T-helper 17 cell (primary cell): ENCODE measurements around the gene SERPINB4. TPM values are rescaled to one million over a fixed set of nuclear protein-coding genes. Genes with fewer than 3 reads are reported as not detected.
"Not testable (repeated sequence)": the region's sequence is repeated elsewhere in the genome, so short reads cannot be mapped to it uniquely, and the experiment has no call there.

Experiments
- ATAC-seq: fragments of 150-1000 bp; cut with Tn5 transposase; 2 replicates; pipeline ENCODE4 v1.10.0; 2021; ENCODE audit warnings: mild to moderate bottlenecking, moderate library complexity
- DNase-seq, 3 donors: peaks; one replicate each; pipeline versions ENCODE4 v3.0.0 to v3.0.0-alpha.2; 2020 to 2021
- H3K9me3 ChIP-seq: one replicate; pipeline ENCODE4 v1.7.0; 2013; ENCODE audit warnings: low read length, mild to moderate bottlenecking; ENCODE audit not compliant: control insufficient read depth, poor library complexity, severe bottlenecking
- H3K27ac Mint-ChIP-seq: one replicate; pipeline ENCODE4 v1.8.0; 2022; ENCODE audit warnings: mild to moderate bottlenecking, moderate library complexity, mixed read lengths
- H3K27me3 Mint-ChIP-seq: one replicate; pipeline ENCODE4 v1.8.0; 2022; ENCODE audit warnings: mixed read lengths
- H3K36me3 Mint-ChIP-seq: one replicate; pipeline ENCODE4 v1.8.0; 2022; ENCODE audit warnings: low read depth, mixed read lengths
- H3K4me1 Mint-ChIP-seq: one replicate; pipeline ENCODE4 v1.8.0; 2022; ENCODE audit warnings: mild to moderate bottlenecking, mixed read lengths
- H3K4me3 Mint-ChIP-seq: one replicate; pipeline ENCODE4 v1.8.0; 2022; ENCODE audit warnings: mild to moderate bottlenecking, moderate library complexity, mixed read lengths
- total RNA-seq, 4 donors: library from RNA in 2 of 4; stranded (reverse) in 2 of 4; gene quantifications; one replicate each; pipeline ENCODE4 v1.2.3 and lab custom pipeline; 2022 to 2026

The SERPINB4 gene
- not detected for total RNA-seq
- 0 reads per million in 2 donors for total RNA-seq (lab: John Stamatoyannopoulos, UW)

- H3K36me3 Mint-ChIP-seq, H3K27ac Mint-ChIP-seq, H3K27me3 Mint-ChIP-seq, ATAC-seq, DNase-seq, H3K4me3 Mint-ChIP-seq, H3K4me1 Mint-ChIP-seq, H3K9me3 ChIP-seq: not testable (repeated sequence)
Observed at GRCh38 chr18:63644142-63644541, at the start of gene SERPINB4. Gene SERPINB4, minus strand, starts transcription at chr18:63644256. Its CDS starts 679 bp downstream, at chr18:63643577.

- Mint-ChIP-seq H3K4me1 (no peaks in the 10 kb centered on the region), H3K27ac (no peak overlapping the region), H3K27me3 (no peaks in the 10 kb centered on the region), H3K4me3 (no peak overlapping the region), H3K36me3 (no peaks in the 10 kb centered on the region)
- ATAC-seq (no peak), DNase-seq (no peak)
- no peaks in the 10 kb centered on the region for H3K9me3 ChIP-seq
Observed at GRCh38 chr18:63689064-63689463, 45.0 kb upstream of the SERPINB4 start.

- Mint-ChIP-seq H3K4me3 (no peak overlapping the region), H3K27me3 (no peaks in the 10 kb centered on the region), H3K4me1 (no peaks in the 10 kb centered on the region), H3K36me3 (no peaks in the 10 kb centered on the region), H3K27ac (no peak overlapping the region)
- H3K9me3 ChIP-seq: no peaks in the 10 kb centered on the region
- DNase-seq: no peak
- ATAC-seq: no peak
Observed at GRCh38 chr18:63686871-63687270, 42.8 kb upstream of the SERPINB4 start.

- ATAC-seq (no peak), DNase-seq (no peak)
- no peaks in the 10 kb centered on the region for H3K4me1 Mint-ChIP-seq
- no peaks in the 10 kb centered on the region for H3K36me3 Mint-ChIP-seq
- H3K27ac Mint-ChIP-seq: no peak overlapping the region
- H3K4me3 Mint-ChIP-seq: no peak overlapping the region
- H3K9me3 ChIP-seq: no peaks in the 10 kb centered on the region
- no peaks in the 10 kb centered on the region for H3K27me3 Mint-ChIP-seq
Observed at GRCh38 chr18:63684718-63685117, 40.7 kb upstream of the SERPINB4 start.

GRCh38 chr18:63683890-63684289, 39.8 kb upstream of the SERPINB4 start:
- Mint-ChIP-seq H3K36me3 (no peaks in the 10 kb centered on the region), H3K4me3 (no peak overlapping the region), H3K27ac (no peak overlapping the region), H3K4me1 (no peaks in the 10 kb centered on the region), H3K27me3 (no peaks in the 10 kb centered on the region)
- no peaks in the 10 kb centered on the region for H3K9me3 ChIP-seq
- no peak for DNase-seq
- no peak for ATAC-seq

- no peak for ATAC-seq
- Mint-ChIP-seq H3K27me3 (no peaks in the 10 kb centered on the region), H3K36me3 (no peaks in the 10 kb centered on the region), H3K4me1 (no peaks in the 10 kb centered on the region), H3K4me3 (no peak overlapping the region), H3K27ac (no peak overlapping the region)
- no peak for DNase-seq
- H3K9me3 ChIP-seq: no peaks in the 10 kb centered on the region
Observed at GRCh38 chr18:63683152-63683551, 39.1 kb upstream of the SERPINB4 start.

- Mint-ChIP-seq H3K27me3 (no peaks in the 10 kb centered on the region), H3K4me3 (no peak overlapping the region), H3K4me1 (no peaks in the 10 kb centered on the region), H3K27ac (no peak overlapping the region), H3K36me3 (no peaks in the 10 kb centered on the region)
- no peaks in the 10 kb centered on the region for H3K9me3 ChIP-seq
- DNase-seq (no peak), ATAC-seq (no peak)
Observed at GRCh38 chr18:63681449-63682340, 37.6 kb upstream of the SERPINB4 start.

- Mint-ChIP-seq H3K27me3 (no peaks in the 10 kb centered on the region), H3K36me3 (no peaks in the 10 kb centered on the region), H3K4me3 (no peak overlapping the region), H3K27ac (no peak overlapping the region), H3K4me1 (no peaks in the 10 kb centered on the region)
- DNase-seq (no peak), ATAC-seq (no peak)
- H3K9me3 ChIP-seq: no peaks in the 10 kb centered on the region
Observed at GRCh38 chr18:63679820-63680606, 36.0 kb upstream of the SERPINB4 start.

- Mint-ChIP-seq H3K36me3 (no peaks in the 10 kb centered on the region), H3K27ac (no peak overlapping the region), H3K4me3 (no peak overlapping the region), H3K27me3 (no peaks in the 10 kb centered on the region), H3K4me1 (no peaks in the 10 kb centered on the region)
- DNase-seq (no peak), ATAC-seq (no peak)
- no peaks in the 10 kb centered on the region for H3K9me3 ChIP-seq
Observed at GRCh38 chr18:63677500-63678225, 33.6 kb upstream of the SERPINB4 start.

GRCh38 chr18:63676526-63677323, 32.7 kb upstream of the SERPINB4 start:
- ATAC-seq (no peak), DNase-seq (no peak)
- Mint-ChIP-seq H3K4me3 (no peak overlapping the region), H3K36me3 (no peaks in the 10 kb centered on the region), H3K27ac (no peak overlapping the region), H3K4me1 (no peaks in the 10 kb centered on the region), H3K27me3 (no peaks in the 10 kb centered on the region)
- no peaks in the 10 kb centered on the region for H3K9me3 ChIP-seq

GRCh38 chr18:63664571-63664970, 20.5 kb upstream of the SERPINB4 start:
- Mint-ChIP-seq H3K27me3 (no peaks in the 10 kb centered on the region), H3K4me3 (no peak overlapping the region), H3K27ac (no peak overlapping the region), H3K36me3 (no peaks in the 10 kb centered on the region), H3K4me1 (no peaks in the 10 kb centered on the region)
- DNase-seq (no peak), ATAC-seq (no peak)
- H3K9me3 ChIP-seq: no peaks in the 10 kb centered on the region

GRCh38 chr18:63661750-63662149, 17.7 kb upstream of the SERPINB4 start, which contains the start of gene SERPINB3:
Gene SERPINB3, minus strand, starts transcription at chr18:63661893. Its CDS starts 677 bp downstream, at chr18:63661216.
- not testable (repeated sequence) for H3K4me1 Mint-ChIP-seq, H3K4me3 Mint-ChIP-seq, DNase-seq, H3K27me3 Mint-ChIP-seq, ATAC-seq, H3K9me3 ChIP-seq, H3K27ac Mint-ChIP-seq, H3K36me3 Mint-ChIP-seq
